PC-9 (cell line): Measurements from ENCODE around the gene ACTR8. TPM values are rescaled to one million over a fixed set of nuclear protein-coding genes. Genes with fewer than 3 reads are reported as not detected.

Source experiments
- BruUV-seq: library from RNA; stranded (reverse); fragments of 400-500 nt; replicated peaks from 2 replicates; lab custom pipeline; 2021; lab: Mats Ljungman, UMichigan
- CTCF ChIA-PET: fragments of 300-600 bp; sonication (Branson Sonifier 250); formaldehyde crosslinking; loops from one replicate; lab custom pipeline; 2022; ENCODE audit warnings: antibody characterized with exemption; lab: Charles Lee
- POLR2A ChIA-PET: fragments of 300-600 bp; sonication (Branson Sonifier 250); formaldehyde crosslinking; loops from one replicate; lab custom pipeline; 2022; ENCODE audit warnings: antibody characterized with exemption; ENCODE audit not compliant: unreplicated experiment; lab: Charles Lee
- DNase-seq, 2 experiments: peaks; one replicate each; pipeline versions ENCODE4 v3.0.0 to v3.0.0-alpha.2; 2015 to 2022; ENCODE audit warnings: mixed read lengths in 1 of 2
- H2AFZ ChIP-seq: fragments of 200-600 bp; sonication (generic); 2 replicates; pipeline ENCODE4 v1.8.1; 2017; ENCODE audit warnings: antibody characterized with exemption
- H3F3A ChIP-seq: fragments of 200-600 bp; sonication (generic); 2 replicates; pipeline ENCODE4 v1.8.1; 2017; ENCODE audit warnings: antibody characterized with exemption, mild to moderate bottlenecking, low read depth; ENCODE audit not compliant: insufficient read depth
- H3K27ac ChIP-seq: fragments of 200-600 bp; sonication (generic); 2 replicates; pipeline ENCODE4 v1.6.1; 2016; ENCODE audit warnings: mixed run types
- H3K27me3 ChIP-seq: fragments of 200-600 bp; sonication (generic); 2 replicates; pipeline ENCODE4 v1.6.1; 2016; ENCODE audit warnings: low read depth, mixed run types; ENCODE audit not compliant: insufficient read depth
- H3K36me3 ChIP-seq: fragments of 200-600 bp; sonication (generic); 2 replicates; pipeline ENCODE4 v1.6.1; 2016; ENCODE audit warnings: low read depth, mixed run types
- H3K4me1 ChIP-seq: fragments of 200-600 bp; sonication (generic); replicated peaks from 2 replicates; pipeline ENCODE4 v1.6.1; 2016; ENCODE audit warnings: mixed run types; ENCODE audit not compliant: insufficient read depth
- H3K4me2 ChIP-seq: fragments of 200-600 bp; sonication (generic); 2 replicates; pipeline ENCODE4 v1.6.1; 2017; ENCODE audit warnings: mixed run types
- H3K4me3 ChIP-seq: fragments of 200-600 bp; sonication (generic); 2 replicates; pipeline ENCODE4 v1.6.1; 2016; ENCODE audit warnings: mixed run types
- H3K79me2 ChIP-seq: fragments of 200-600 bp; sonication (generic); 2 replicates; pipeline ENCODE4 v1.6.1; 2017; ENCODE audit warnings: low read depth, mixed run types
- H3K9me2 ChIP-seq: fragments of 200-600 bp; sonication (generic); 2 replicates; pipeline ENCODE4 v1.8.1; 2017; ENCODE audit warnings: mild to moderate bottlenecking; ENCODE audit not compliant: insufficient read depth
- H3K9me3 ChIP-seq: fragments of 200-600 bp; sonication (generic); 2 replicates; pipeline ENCODE4 v1.8.1; 2016; ENCODE audit warnings: low read depth; ENCODE audit not compliant: insufficient read depth
- H4K20me1 ChIP-seq: fragments of 200-600 bp; sonication (generic); 2 replicates; pipeline ENCODE4 v1.8.1; 2017; ENCODE audit not compliant: insufficient read depth
- EZH2 ChIP-seq: fragments of 200-600 bp; sonication (generic); IDR thresholded peaks from 2 replicates; pipeline ENCODE4 v1.8.0; 2017; ENCODE audit warnings: antibody characterized with exemption, low read depth
- intact Hi-C: fragments of 100-400 bp; cut with micrococcal nuclease; formaldehyde crosslinking; loops from one replicate; pipeline ENCODE4 v1.10.0; 2022; ENCODE audit not compliant: unreplicated experiment
- total RNA-seq: library from RNA; stranded (reverse); gene quantifications from 2 replicates; pipeline ENCODE4 v1.2.3, GENCODE V29; 2021
- TF ChIP-seq, protein P1 (sequence below): fragments of 200-600 bp; sonication (generic); conservative IDR thresholded peaks from 2 replicates; pipeline ENCODE4 v1.6.1; 2017; ENCODE audit warnings: mixed run types, antibody characterized with exemption, mild to moderate bottlenecking, moderate library complexity

Gene ACTR8
- total RNA-seq, 1 experiment from 2014 or later, result 25.5 TPM

- TF ChIP-seq, protein P1, sequence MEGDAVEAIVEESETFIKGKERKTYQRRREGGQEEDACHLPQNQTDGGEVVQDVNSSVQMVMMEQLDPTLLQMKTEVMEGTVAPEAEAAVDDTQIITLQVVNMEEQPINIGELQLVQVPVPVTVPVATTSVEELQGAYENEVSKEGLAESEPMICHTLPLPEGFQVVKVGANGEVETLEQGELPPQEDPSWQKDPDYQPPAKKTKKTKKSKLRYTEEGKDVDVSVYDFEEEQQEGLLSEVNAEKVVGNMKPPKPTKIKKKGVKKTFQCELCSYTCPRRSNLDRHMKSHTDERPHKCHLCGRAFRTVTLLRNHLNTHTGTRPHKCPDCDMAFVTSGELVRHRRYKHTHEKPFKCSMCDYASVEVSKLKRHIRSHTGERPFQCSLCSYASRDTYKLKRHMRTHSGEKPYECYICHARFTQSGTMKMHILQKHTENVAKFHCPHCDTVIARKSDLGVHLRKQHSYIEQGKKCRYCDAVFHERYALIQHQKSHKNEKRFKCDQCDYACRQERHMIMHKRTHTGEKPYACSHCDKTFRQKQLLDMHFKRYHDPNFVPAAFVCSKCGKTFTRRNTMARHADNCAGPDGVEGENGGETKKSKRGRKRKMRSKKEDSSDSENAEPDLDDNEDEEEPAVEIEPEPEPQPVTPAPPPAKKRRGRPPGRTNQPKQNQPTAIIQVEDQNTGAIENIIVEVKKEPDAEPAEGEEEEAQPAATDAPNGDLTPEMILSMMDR, result no peak
- no peak for TF ChIP-seq EZH2
- H3F3A ChIP-seq, result no peaks in the 10 kb centered on the region
- H3K27ac ChIP-seq, result no peak overlapping the region
- no peak overlapping the region for H3K4me2 ChIP-seq
- H2AFZ ChIP-seq, result no peak overlapping the region
- H3K9me2 ChIP-seq, result no peaks in the 10 kb centered on the region
- BruUV-seq, result no TSS peak
- ChIA-PET POLR2A (no interaction called here), CTCF (no interaction called here)
- no peaks in the 10 kb centered on the region for H4K20me1 ChIP-seq
- no peaks in the 10 kb centered on the region for H3K79me2 ChIP-seq
- peaks cover 30% of the 10 kb centered on the region for H3K27me3 ChIP-seq
- H3K4me3 ChIP-seq, result no peak overlapping the region
- H3K9me3 ChIP-seq, result no peaks in the 10 kb centered on the region
- intact Hi-C loops, result no loop called here
- no peaks in the 10 kb centered on the region for H3K36me3 ChIP-seq
- no peaks in the 10 kb centered on the region for H3K4me1 ChIP-seq
- no peak for DNase-seq
Measured at GRCh38 chr3:53856964-53857363, 25.0 kb downstream of the ACTR8 start.

DNA sequence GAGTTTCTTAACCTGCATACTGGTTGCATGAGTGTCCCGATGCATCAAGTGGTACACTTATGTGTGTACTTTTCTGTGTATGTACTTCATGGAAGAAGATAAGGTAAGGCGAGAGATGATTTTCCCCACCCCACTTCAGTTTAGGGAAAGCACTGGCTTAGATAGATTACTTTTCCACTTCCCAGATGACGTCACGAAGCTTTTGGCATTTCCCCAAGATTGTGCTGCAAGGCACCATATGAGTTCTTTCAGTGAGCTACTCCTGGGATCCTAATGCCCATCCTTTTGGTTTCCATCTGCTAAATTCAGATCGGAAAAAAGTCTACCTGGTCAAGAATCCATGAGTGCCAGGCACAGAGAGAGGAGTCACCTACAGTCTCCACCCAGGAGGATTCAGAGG is 31.1 kb downstream of the ACTR8 start:
- no TSS peak for BruUV-seq
- no peak for DNase-seq
- CTCF ChIA-PET, result no interaction called here

GRCh38 chr3:53849916-53850315 is 32.0 kb downstream of the ACTR8 start:
- H3K9me3 ChIP-seq, result no peaks in the 10 kb centered on the region
- no peaks in the 10 kb centered on the region for H3K79me2 ChIP-seq
- H2AFZ ChIP-seq, result no peak overlapping the region
- TF ChIP-seq EZH2, result no peak
- TF ChIP-seq, protein P1, result no peak
- H3K4me1 ChIP-seq, result no peaks in the 10 kb centered on the region
- CTCF ChIA-PET, result no interaction called here
- no peaks in the 10 kb centered on the region for H4K20me1 ChIP-seq
- H3K27ac ChIP-seq, result no peak overlapping the region
- no TSS peak for BruUV-seq
- intact Hi-C loops, result no loop called here
- POLR2A ChIA-PET, result no interaction called here
- H3K4me3 ChIP-seq, result no peak overlapping the region
- peaks cover 43% of the 10 kb centered on the region for H3K27me3 ChIP-seq
- no peak overlapping the region for H3K4me2 ChIP-seq
- H3K36me3 ChIP-seq, result no peaks in the 10 kb centered on the region
- no peaks in the 10 kb centered on the region for H3K9me2 ChIP-seq
- H3F3A ChIP-seq, result no peaks in the 10 kb centered on the region
- DNase-seq, result no peak

More for the DNA sequence above, 31.1 kb downstream of the ACTR8 start:
- H3K9me2 ChIP-seq, result no peaks in the 10 kb centered on the region
- no peaks in the 10 kb centered on the region for H3K9me3 ChIP-seq
- no peaks in the 10 kb centered on the region for H3F3A ChIP-seq
- no peak overlapping the region for H3K4me3 ChIP-seq
- no peaks in the 10 kb centered on the region for H3K36me3 ChIP-seq
- no peak overlapping the region for H3K4me2 ChIP-seq
- no peaks in the 10 kb centered on the region for H3K79me2 ChIP-seq
- no peak overlapping the region for H2AFZ ChIP-seq
- POLR2A ChIA-PET, result no interaction called here
- H3K4me1 ChIP-seq, result no peaks in the 10 kb centered on the region
- no peak overlapping the region for H3K27ac ChIP-seq
- TF ChIP-seq EZH2, result no peak
- TF ChIP-seq, protein P1, result no peak
- intact Hi-C loops, result no loop called here
- H3K27me3 ChIP-seq, result peaks cover 45% of the 10 kb centered on the region
- no peaks in the 10 kb centered on the region for H4K20me1 ChIP-seq
